ENCODE measurements around the gene MOV10L1.

MOV10L1 gene

DNA sequence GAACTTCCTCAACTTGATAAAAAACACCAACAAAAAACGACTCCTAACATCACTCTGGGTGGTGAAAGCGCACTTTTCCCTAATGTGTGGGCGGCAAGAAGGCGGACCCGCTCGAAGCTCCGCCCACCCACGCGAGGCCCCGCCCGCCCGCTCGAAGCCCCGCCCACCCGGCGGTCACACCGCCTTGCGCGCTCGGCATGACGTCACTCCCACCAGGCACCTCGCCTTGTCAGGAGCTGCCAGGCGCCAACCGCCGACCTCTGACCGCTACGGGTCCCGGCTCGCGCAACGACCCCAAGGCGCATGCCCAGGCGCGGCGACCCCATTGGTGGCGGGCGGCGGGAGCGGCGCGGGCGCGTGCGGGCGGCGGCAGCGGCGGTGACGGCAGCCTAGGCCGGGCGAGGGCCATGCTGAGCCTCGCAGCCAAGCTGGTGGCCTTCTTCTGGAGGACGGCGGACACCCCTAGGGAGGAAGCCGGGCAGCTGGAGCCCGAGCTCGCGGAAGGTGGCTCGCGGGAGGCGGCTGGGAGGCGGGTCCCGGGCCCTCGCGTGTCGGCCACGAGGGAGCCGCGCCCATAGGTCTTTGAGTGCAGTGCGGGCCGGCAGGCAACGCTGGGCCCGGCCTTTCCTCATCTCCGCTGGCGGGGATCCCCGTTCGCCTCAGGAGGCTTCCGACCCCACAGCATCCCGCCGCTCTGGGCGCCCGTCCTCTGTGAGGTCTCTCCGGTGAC, at the start of gene MOV10L1:
Gene MOV10L1 (plus strand): TSS at position 325 of the 730 bp plus-strand sequence. CDS start 83 bp downstream, at position 408.
- peak in 1 of 2 donors; percentile 16 for DNase-seq (ENCODE audit: low read depth in 2 of 2)

DNA sequence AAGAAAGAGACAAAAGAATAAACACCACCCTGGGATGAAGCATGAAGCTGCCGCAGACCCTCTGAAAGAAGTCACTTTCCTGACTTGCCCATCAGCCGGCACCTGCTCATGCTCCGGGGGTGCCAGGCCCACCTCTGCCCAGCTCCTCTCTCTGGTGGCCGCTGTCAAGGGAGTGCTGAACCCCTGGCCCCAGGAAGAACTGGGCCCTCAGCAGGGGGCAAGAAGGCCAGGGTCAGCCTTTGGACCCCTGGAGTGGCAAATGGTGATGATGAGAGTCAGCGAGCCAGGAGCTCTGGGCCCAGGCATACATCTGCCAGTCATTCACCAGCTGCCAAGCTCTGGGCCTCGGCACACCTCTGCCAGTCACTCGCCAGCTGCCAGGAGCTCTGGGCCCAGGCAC, 49.1 kb upstream of the MOV10L1 start:
- no peak for DNase-seq (ENCODE audit: low read depth in 2 of 2)

DNA sequence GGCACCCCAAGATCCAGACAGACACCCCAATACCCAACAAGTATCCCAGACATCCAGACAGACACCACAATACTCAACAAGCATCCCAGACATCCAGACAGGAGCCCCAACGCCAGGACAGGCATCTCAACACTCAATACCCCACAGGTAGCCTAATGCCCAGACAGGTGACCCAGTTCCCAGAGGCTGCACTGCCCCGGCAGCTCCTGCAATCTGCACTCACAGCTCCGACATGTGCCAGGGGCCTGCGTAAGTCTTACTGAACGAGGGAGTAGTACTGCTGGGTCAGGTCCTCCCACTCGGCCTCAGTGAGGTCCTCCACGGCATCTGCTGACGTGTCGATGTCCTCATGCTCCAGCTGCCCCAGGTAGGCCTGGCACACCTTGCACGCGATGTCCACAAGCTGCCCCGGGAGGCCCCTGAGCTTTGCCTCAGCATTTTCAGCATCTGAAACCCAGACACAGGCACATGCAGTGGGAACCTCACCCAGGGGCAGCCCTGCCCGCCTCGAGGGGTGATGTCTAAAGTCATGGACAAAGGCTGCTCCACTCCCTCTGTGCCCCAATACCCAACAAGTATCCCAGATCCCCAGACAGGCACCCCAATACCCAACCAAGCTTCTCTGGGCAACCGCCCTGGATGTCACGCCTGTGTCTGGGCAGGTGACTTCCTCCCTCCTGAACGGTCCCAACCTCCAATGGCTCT, 48.3 kb upstream of the MOV10L1 start:
- no peak for DNase-seq (ENCODE audit: low read depth in 2 of 2)

DNA sequence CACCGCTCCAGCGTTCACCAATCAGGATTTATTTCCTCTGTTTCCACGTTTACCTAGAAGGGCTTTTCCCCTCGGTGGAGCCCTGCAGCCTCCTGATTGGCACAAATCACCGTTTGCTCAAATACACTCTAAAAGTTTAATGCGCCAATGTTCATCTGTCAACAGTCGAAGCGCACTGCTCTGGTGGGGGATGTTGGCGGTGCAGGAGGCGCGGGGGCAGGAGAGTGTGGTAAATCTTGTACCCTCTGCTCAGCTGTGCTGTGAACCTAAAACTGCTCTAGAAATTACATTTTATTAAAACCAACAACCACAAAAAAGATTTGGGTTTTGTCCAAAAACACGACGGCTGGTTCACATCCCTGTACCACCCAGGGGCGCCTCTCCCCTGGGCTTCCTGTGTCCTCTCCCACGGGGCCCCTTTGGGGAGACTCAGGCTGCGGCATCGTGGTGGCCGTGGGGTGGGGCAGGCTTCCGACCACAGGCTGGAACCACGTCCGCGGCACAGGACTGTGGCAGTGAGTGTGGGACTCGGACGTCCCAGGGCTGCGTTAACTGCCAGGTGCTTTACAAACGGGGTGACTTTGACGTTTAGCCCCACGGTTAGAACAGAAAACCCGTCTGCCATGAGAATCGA, 45.2 kb upstream of the MOV10L1 start:
- DNase-seq (ENCODE audit: low read depth in 2 of 2) = no peak

DNA sequence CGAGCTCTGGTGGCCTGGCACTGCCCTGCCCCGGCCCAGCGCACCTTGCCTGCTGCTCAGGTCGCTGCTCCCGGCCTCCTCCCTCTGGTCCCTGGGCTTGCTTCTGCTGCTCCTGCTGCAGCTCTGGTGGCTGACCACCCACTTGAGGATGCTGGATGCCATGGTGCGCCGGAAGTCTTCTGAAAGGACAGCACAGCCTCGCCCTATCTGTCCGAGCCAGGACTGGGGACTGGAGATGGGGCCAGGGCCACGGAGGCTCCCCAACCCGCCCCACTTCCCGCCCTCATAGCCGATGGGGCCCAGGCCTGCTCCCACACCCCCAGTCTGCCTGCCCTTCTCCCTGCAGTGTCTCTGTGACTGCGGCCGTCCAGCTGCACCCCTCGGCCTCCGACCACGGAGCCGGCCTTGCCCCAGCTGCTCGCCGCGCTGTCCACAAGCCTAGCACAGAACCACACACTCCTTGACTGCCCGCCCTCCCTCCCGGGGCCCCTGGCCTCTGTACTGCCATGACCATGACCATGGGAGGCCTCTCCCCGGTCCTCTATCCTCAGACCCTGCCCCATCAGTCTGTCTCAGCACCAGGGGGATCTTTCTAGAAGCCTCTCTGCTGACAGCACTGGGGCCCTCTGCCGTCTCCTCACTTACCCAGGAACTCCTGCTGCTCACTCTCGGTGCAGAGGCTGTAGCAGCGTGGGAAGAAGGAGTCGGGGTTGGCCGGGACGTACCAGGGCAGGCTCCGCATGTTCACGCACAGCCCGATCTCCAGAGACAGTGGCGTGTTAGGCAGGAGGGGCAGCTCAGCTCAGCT, 44.4 kb upstream of the MOV10L1 start:
- no peak for DNase-seq (ENCODE audit: low read depth in 2 of 2)

DNA sequence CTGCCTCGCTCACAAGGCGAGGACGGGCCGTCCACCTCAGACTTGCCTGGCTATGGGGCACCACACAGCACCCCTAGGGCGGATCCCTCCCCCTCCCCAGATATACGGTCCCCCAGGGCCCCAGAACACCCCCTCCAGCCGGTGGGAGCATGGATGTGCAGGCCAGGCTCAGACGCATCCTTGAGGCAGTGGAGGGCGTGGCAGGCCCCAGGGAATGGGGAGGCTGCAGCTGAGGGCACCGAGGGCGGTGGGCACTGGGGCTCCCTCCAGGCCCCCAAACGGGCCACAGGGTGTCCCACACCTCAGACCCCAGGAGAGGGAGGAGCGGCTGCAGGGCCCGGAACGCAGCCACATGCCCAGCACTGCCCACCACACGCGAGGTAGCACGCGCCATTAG, 43.8 kb upstream of the MOV10L1 start:
- DNase-seq (ENCODE audit: low read depth in 2 of 2) = no peak

DNA sequence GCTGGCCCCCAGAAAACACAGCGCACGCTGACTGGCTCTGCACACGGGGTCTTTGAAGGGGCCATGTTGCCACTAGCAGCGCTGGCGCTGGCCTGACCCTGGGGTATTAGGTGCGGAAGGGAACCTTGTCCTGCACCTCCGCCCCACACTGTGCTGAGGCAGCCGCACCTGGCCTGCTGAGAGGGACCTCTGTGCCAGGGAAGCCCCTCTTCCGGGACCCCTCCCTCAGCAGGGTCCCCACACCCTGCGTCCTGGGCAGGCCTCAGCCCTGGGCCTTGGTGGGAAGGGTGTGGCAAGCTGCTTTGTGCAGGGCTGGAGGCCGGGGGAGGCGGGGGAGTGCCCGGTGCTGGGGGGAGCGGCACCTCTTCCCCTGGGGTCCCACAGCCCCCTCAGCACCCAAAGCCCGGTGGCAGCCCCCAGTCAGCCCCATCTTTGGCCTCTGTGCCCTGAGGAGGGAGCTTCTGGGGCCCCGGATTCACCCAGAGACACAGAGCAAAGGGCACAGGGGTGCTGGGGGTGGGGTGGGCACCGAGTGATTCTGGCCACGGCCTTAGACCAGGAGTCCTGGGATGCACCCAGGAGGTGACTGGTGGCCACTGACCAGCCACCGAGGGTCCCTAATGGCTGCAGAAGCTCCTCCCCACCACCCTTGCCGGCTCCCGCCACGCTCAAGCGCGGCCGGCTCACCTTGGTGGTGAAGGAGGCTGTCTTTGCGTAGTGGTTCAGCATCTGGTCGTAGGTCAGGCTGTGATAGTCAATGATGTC, 43.1 kb upstream of the MOV10L1 start:
- DNase-seq (ENCODE audit: low read depth in 2 of 2) = no peak

DNA sequence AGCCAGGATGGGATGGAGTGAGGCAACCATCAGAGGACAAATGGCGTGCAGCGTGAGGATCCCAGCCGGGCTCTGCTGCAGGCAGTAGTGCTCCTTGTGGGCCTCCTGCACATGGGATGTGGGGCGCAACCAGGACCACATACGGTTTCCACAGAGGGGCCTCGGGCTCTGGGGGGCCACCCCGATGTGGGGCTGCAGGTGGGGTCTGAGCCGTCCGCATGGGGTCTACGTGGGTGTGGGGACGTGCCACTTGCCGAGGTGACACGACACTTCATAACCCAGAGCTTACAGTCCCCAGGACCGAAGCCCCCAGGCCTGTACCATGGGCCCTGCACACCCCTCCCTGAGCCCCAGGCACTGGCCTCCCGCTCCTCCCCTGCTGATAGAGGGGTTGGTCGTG, 42.5 kb upstream of the MOV10L1 start:
- DNase-seq (ENCODE audit: low read depth in 2 of 2) = no peak

DNA sequence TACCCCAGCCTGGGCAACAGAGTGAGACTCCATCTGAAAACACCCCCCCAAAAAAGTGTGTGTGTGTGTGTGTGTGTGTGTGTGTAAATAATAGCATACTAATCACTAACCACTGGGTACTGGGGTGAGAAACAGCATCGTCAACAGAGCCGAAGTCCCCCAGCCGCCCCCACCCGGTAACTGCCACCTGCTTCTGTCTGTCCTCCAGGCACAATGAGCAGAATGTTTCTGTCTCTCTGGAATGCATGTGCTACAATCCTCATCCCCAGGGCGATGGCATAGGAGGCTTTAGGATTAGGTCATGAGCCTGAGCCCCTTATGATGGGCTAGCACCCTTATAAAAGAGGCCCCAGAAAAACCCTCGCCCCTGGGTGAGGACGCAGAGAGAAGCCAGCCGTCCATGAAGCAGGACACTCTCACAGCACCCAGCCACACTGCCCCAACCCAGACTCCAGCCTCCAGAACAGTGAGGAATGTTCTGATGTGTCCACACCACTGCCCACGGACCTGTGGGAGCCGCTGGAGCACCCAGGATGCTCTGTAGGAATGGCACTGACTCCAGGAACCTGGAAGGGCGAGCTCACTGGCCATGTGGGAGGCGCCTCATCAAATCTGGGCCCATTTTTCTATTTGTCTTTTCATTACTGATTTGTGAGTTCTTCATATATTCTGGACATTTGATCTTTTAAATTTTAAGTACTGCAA, 41.6 kb upstream of the MOV10L1 start:
- DNase-seq (ENCODE audit: low read depth in 2 of 2) = no peak

DNA sequence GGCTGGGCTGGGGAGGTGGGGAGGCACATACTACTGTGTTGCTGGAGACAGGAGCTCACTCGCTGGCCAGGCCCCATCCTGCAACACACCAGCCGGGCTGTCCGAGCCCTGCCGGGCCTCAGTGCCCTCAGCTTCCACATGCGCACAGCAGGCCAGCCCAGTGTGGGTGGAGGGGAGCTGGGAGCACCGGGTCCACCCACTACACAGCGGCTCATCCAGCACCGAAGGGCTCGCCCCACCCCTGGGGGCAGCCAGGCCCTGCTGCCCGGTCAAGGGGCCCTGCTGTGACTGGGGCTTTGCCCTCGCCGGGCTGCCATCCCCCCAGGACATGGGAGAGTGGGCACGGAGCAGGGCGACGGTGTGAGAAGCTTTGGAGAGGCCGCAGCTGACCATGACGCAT, 41.0 kb upstream of the MOV10L1 start:
- no peak for DNase-seq (ENCODE audit: low read depth in 2 of 2)

DNA sequence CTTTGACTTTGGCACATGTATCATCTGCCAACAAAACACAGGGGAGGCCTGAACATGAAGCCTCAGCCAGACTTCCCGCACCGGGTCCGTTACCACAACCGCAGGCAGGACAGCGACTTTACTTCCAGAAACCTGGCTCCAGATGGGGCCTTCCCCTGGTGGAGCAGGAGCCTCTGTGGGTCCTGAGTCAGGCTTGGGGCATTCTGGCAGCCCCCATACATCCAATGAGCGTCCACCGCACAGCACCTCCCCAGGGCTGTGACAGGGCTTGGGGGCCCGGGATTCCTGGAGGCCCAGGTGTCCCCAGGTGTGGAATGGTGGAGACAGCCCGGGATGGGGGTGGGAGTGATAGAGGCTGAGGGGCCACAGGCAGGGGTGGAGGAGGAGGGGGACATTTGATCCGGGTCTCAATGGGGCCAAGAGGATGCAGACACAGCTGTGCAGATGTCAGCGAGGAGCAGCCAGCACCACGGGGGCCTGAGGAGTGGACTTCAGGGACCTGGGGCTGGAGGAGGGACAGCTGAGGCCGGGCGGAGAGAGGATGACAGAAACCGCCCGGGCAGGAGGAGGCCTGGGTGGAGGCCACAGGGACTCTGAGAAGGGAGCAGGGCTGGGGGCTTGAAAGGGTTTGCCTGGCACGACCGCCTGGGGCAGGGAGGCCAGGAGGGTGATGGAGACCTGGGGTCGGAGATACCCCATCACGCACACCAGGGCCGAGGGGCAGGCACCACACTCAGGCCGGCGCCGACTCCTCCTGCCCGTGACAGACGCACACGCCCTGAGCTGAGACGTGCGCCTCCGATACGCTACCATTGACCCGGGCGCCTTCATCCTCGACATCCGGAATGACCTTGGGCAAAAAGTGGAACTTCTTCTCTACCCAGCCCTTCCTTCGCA, 40.3 kb upstream of the MOV10L1 start:
- no peak for DNase-seq (ENCODE audit: low read depth in 2 of 2)

DNA sequence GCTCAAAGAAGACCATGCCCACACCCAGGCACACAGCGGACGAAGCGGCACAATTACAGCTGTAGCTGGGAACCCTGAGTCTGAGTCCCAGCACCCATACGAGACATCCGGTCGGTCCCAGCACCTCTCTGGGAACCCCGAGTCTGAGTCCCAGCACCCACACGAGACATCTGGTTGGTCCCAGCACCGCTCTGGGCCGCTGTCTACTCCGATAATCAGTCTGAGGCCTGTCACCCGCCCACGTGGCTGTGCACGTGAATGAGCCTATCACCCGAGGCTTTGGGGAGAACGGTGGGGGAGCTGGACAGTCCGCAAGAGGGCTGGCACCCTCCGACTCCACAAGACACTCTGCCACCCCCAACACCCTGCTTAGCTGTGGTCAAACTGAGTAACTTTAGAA, 37.9 kb upstream of the MOV10L1 start:
- no peak for DNase-seq (ENCODE audit: low read depth in 2 of 2)

DNA sequence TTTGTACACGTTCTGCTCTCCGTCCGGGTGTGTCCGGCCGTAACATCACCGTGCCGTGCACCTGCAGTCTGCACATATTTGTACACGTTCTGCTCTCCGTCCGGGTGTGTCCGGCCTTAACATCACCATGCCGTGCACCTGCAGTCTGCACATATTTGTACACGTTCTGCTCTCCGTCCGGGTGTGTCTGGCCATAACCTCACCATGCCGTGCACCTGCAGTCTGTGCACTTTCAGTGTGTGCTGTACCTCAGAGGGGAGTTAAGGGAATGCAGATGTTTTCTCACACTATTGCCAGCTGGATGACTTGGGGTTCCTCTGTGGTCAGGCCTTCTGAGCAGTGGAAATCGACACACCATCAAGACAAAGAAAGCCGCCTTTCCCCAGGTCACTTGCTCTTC, 35.9 kb upstream of the MOV10L1 start:
- no peak for DNase-seq (ENCODE audit: low read depth in 2 of 2)

DNA sequence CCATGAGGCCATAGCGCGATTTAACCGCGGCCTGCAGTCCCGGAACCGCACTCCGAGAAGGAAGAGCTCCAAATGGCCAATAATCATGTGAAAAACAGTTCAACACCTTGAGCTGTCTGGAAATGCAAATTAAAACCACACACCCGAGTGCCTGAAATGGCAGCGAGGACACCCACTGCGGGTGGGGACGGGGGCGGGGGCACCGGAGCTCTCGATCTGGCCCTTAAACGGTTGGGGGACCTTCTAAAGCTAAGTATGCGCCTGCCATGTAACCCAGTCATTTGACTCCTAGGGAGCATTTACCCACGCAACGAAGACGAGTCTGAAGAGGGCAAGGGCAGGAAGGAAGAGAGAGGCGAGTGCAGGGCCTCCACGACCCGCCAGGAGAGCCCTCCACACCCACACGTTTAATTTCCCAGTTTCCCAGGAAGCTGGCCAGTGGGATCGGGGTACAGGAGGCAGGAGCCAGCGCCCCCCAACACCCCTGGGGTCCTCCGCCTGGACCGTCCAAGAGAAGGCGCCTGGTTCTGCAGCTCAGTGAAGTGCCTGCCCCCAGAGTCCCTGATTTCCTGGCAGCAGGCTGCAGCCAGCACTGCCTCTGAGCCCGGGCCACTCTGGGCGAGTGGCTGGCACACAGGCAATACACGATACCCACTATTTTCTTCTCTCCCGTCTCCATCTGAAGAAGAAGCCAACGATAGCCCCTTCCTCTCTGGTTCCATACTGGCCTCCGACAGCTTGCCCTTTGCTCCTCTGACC, 33.4 kb upstream of the MOV10L1 start:
- DNase-seq (ENCODE audit: low read depth in 2 of 2) = no peak

DNA sequence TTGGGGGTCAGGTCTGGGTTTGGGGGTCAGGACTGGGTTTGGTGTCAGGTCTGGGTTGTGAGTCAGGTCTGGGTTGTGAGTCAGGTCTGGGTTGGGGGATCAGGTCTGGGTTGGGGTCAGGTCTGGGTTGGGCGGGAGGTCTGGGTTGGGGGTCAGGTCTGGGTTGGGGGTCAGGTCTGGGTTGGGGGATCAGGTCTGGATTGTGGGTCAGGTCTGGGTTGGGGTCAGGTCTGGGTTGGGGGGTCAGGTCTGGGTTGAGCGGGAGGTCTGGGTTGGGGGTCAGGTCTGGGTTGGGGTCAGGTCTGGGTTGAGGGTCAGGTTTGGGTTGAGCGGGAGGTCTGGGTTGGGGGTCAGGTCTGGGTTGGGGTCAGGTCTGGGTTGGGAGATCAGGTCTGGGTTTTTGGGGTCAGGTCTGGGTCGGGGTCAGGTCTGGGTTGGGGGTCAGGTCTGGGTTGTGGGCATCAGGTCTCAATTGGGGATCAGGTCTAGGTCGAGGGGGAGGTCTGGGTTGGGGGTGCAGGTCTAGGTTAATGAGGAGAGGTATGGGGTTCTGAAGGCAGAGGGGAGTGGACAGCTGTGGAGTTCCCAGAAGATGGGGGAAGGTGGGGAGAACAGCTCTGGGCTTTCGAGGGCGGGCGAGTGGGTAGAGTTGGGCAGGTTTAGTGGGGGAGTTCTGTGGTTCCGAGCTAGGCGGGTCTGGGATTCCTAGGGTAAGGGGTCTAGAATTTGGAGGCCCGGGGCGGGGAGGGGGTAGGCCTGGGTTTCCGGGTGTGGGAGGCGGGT, 32.3 kb upstream of the MOV10L1 start:
- no peak for DNase-seq (ENCODE audit: low read depth in 2 of 2)

DNA sequence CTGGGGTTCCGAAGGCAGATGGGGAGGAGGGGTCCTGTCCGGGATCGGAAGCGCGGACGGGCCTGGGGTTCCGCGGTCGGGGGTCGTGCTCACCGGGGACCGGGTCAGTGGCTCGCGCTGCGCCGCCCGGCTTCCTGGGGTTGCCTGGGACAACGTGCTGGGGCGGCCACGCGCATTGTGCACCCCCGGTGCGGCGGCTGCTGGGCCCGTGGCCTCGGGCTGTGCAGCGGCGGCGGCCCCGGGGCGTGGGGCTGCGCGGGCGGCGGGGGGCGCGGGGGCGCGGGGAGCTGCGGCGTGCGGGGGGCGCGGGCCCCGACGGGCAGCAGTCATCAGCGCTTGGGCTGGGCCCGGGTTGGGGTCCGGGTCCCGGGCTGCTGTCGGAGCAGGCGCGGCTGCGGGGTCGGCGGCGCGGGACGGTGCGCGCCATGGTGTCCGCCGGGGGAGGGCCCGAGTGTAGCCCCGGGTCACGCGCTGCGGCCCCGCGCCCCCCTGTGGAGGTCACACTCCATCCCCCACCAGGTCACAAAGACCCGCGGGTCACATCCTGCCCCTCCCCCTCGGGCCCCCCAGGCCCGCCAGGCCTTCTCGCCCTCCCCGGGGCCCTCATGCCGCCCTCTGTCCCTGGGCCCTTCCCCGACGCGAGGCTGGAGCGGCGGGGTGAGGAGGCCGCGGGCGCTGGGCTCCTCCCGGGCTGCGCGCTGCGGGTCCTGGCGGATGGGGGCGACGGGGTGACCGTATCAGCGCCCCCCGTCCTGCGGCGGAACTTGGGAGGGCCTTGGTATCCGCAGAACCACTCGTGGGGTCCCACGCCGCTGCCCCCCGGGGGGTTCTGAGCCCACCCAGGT, 31.5 kb upstream of the MOV10L1 start, which contains the start of gene TTLL8:
Gene TTLL8 (minus strand): TSS at position 238 of the 845 bp plus-strand sequence.
- DNase-seq (ENCODE audit: low read depth in 2 of 2) = no peak

All from stimulated activated CD8-positive, alpha-beta memory T cell treated with anti-CD3 and anti-CD28 coated beads, Interleukin-7, amount 100 ng/mL, for 4 hours (primary cell).